Smooth muscle cell (in vitro differentiated cells): ENCODE results near the gene ASNSD1. TPM values are rescaled to one million over a fixed set of nuclear protein-coding genes. Genes with fewer than 3 reads are reported as not detected.

Experiments
- DNase-seq: peaks from one replicate; lab custom pipeline; 2025; ENCODE audit not compliant: unreplicated experiment; lab: John Stamatoyannopoulos, UW
- H2AFZ ChIP-seq: fragments of 200-600 bp; sonication (generic); 2 replicates; pipeline ENCODE4 v1.6.0; 2016; ENCODE audit warnings: antibody characterized with exemption, low read depth, mild to moderate bottlenecking
- H3F3A ChIP-seq: fragments of 200-600 bp; sonication (generic); 2 replicates; pipeline ENCODE4 v1.6.0; 2017; ENCODE audit warnings: antibody characterized with exemption, low read depth
- H3K27ac ChIP-seq: fragments of 200-600 bp; sonication (generic); 2 replicates; pipeline ENCODE4 v1.5.1; 2016; ENCODE audit warnings: low read depth, mild to moderate bottlenecking
- H3K27me3 ChIP-seq: fragments of 200-600 bp; sonication (generic); 2 replicates; pipeline ENCODE4 v1.6.1; 2016; ENCODE audit warnings: low read depth, mild to moderate bottlenecking
- H3K36me3 ChIP-seq: fragments of 200-600 bp; sonication (generic); 2 replicates; pipeline ENCODE4 v1.5.1; 2016; ENCODE audit warnings: low read depth
- H3K4me1 ChIP-seq: fragments of 200-600 bp; sonication (generic); 2 replicates; pipeline ENCODE4 v1.5.1; 2016; ENCODE audit warnings: low read depth
- H3K4me2 ChIP-seq: fragments of 200-600 bp; sonication (generic); 2 replicates; pipeline ENCODE4 v1.6.0; 2016; ENCODE audit warnings: mild to moderate bottlenecking
- H3K4me3 ChIP-seq: fragments of 200-600 bp; sonication (generic); 2 replicates; pipeline ENCODE4 v1.5.1; 2016; ENCODE audit warnings: mild to moderate bottlenecking
- H3K79me2 ChIP-seq: fragments of 200-600 bp; sonication (generic); 2 replicates; pipeline ENCODE4 v1.6.0; 2016; ENCODE audit warnings: low read depth, mild to moderate bottlenecking
- H3K9ac ChIP-seq: fragments of 200-600 bp; sonication (generic); 2 replicates; pipeline ENCODE4 v1.6.0; 2016; ENCODE audit warnings: low read depth
- H3K9me3 ChIP-seq: fragments of 200-600 bp; sonication (generic); replicated peaks from 2 replicates; pipeline ENCODE4 v1.5.1; 2016; ENCODE audit warnings: low read depth
- H4K20me1 ChIP-seq: fragments of 200-600 bp; sonication (generic); 2 replicates; pipeline ENCODE4 v1.6.0; 2016; ENCODE audit warnings: low read depth
- CTCF ChIP-seq: fragments of 200-600 bp; sonication (generic); IDR thresholded peaks from 2 replicates; pipeline ENCODE4 v1.5.1; 2017; ENCODE audit warnings: borderline replicate concordance, mild to moderate bottlenecking, antibody characterized with exemption; ENCODE audit not compliant: insufficient read depth, poor library complexity, severe bottlenecking
- WGBS: methylation state at CpG from one replicate; pipeline ENCODE4 v1.1.7; 2016; ENCODE audit warnings: low lambda C conversion rate; 5-methylcytosine and 5-hydroxymethylcytosine counted together
- polyA plus RNA-seq: library from polyadenylated mRNA; unstranded; fragments of >200 nt; fragmentation: Nextera tagmentation; extraction: Ambion mirVana; gene quantifications from 2 replicates; pipeline ENCODE4 v1.2.1, GENCODE V29; 2016
- total RNA-seq: library from RNA; depleted of rRNA; stranded (reverse); fragments of >200 nt; gene quantifications from 2 replicates; pipeline ENCODE4 v1.2.3, GENCODE V29; 2014

Gene ASNSD1
- total and polyA plus RNA-seq, 2 experiments from 2014 or later = 28.3 to 52.4 TPM

- Histone ChIP-seq H3K27ac (peak overlapping the region; percentile 93), H3K4me2 (peak overlapping the region; percentile 60)
- no peak for DNase-seq
Observed at GRCh38 chr2:189657867-189658266, 3.4 kb upstream of the ASNSD1 start.

GRCh38 chr2:189658306-189659212 is 2.7 kb upstream of the ASNSD1 start:
- Histone ChIP-seq H3K4me1 (peaks cover 14% of the 10 kb centered on the region), H3K9me3 (no peaks in the 10 kb centered on the region), H3K4me2 (peak overlapping the region; percentile 60), H3K27me3 (no peaks in the 10 kb centered on the region), H3K9ac (peak overlapping the region; percentile 42), H4K20me1 (no peaks in the 10 kb centered on the region), H3F3A (peaks cover 8% of the 10 kb centered on the region), H3K4me3 (no peak overlapping the region), H3K36me3 (no peaks in the 10 kb centered on the region), H3K27ac (peak overlapping the region; percentile 93), H2AFZ (peak overlapping the region; percentile 40), H3K79me2 (peaks cover 22% of the 10 kb centered on the region)
- TF ChIP-seq CTCF = no peak
- 52% methylated on average over 7 of the region's 7 CpGs for WGBS
- no peak for DNase-seq

More at GRCh38 chr2:189657867-189658266, 3.4 kb upstream of the ASNSD1 start:
- no peaks in the 10 kb centered on the region for H3K9me3 ChIP-seq
- H2AFZ ChIP-seq = no peak overlapping the region
- whole genome bisulfite sequencing = 20% methylated on average over 5 of the region's 5 CpGs
- peak overlapping the region; percentile 42 for H3K9ac ChIP-seq
- peaks cover 14% of the 10 kb centered on the region for H3K4me1 ChIP-seq
- H3K36me3 ChIP-seq = no peaks in the 10 kb centered on the region
- no peaks in the 10 kb centered on the region for H4K20me1 ChIP-seq
- H3F3A ChIP-seq = peaks cover 8% of the 10 kb centered on the region
- TF ChIP-seq CTCF = no peak
- no peaks in the 10 kb centered on the region for H3K27me3 ChIP-seq
- no peak overlapping the region for H3K4me3 ChIP-seq
- H3K79me2 ChIP-seq = peaks cover 15% of the 10 kb centered on the region

GRCh38 chr2:189659734-189660133 is 1.5 kb upstream of the ASNSD1 start:
- H3K27me3 ChIP-seq = no peaks in the 10 kb centered on the region
- H2AFZ ChIP-seq = peak overlapping the region; percentile 40
- no peaks in the 10 kb centered on the region for H3K36me3 ChIP-seq
- TF ChIP-seq CTCF = no peak
- no peak overlapping the region for H3K4me3 ChIP-seq
- peaks cover 31% of the 10 kb centered on the region for H3K79me2 ChIP-seq
- H4K20me1 ChIP-seq = no peaks in the 10 kb centered on the region
- H3K9me3 ChIP-seq = no peaks in the 10 kb centered on the region
- no peak for DNase-seq
- H3F3A ChIP-seq = peaks cover 8% of the 10 kb centered on the region
- peak overlapping the region; percentile 46 for H3K4me2 ChIP-seq
- H3K9ac ChIP-seq = peak overlapping the region; percentile 29
- 22% methylated on average over 2 of the region's 2 CpGs for WGBS
- H3K27ac ChIP-seq = peak overlapping the region; percentile 93
- peaks cover 14% of the 10 kb centered on the region for H3K4me1 ChIP-seq
